Activated CD8-positive, alpha-beta memory T cell treated with anti-CD3 and anti-CD28 coated beads, Interleukin-2, amount 50 U/mL, for 24 hours (primary cell): ENCODE measurements around the gene OR5A1.
"Not testable (repeated sequence)": the region's sequence is repeated elsewhere in the genome, so short reads cannot be mapped to it uniquely, and the experiment has no call there.

Source experiments
- DNase-seq: peaks from one replicate; pipeline ENCODE4 v3.0.0-alpha.2; 2020; ENCODE audit errors: extremely low read depth

OR5A1 gene

DNA sequence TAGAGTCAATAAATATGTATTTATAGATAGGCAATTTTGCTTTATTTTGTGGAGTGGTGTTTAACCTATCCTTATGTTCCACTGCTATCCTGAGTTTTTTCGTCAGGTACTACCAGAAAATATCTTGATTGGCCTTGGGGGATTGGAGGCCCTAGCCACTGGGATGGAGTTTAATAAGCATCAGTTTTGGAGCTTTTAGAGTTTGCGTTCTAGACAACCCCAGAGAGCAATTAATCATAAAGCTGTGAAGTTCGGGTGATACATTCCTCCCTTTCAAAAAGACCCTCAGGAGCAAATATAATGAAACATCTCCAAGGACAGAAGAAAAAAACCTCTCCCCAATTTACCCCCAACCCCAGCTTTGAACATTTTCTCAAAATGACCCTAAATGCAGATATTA, at the start of gene OR5A1:
Gene OR5A1 (plus strand): TSS at position 301 of the 400 bp plus-strand sequence. CDS start 6,700 bp downstream, outside the sequence.
- no peak for DNase-seq

DNA sequence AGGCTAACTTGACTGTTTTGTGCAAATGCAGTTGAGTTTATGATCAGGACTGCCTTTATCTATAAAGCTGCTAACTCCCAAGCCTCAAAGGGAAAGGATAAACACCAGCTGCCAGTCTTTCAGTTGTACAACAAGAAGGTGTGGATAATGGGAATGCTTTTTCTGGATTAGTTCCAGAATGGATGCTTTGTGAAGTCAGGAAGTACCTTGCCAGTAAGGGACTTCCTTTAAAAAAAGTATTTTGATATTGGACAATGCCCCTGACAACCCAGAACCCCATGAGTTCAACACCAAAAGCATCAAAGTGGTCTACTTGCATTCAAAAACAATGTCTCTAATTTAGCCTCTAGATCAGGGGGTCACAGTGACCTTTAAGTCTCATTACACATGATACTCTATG, 42.1 kb upstream of the OR5A1 start:
- no peak for DNase-seq

DNA sequence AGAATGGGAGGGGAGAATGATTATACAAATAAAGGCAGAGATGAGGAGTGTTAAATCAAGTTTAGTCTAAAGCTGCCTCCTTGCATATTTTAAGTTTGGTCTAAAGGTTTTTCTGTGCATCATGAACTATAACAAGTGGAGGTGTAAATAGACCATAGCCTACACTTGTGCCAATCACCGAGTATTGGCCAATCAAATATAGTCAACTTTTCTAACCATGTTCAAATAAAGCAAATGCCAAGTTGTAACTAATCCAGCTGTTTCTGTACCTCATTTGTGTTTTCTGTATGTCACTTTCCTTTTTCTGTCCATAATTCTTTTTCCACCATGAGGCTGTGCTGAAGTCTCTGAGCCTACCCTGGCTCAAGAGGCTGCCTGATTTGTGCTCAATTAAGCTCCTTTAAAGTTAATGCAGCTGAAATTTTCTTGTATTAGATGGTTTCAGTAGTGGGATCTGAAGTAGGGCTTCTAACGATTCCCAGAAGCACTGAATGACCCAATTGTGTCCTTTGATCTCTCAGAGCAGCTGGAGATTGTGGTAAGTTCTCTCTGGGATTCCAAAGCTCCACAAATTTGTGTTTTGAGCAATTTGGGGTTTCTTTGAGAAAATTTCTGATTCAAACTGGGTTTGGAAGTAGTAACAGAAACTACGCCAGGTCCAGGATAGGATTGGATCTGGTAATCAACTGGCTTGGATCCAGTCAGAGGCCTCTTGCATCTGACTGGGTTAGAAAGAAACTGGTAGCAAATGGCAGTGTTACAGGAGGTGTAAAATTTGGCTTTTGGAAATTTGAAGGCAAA, 35.6 kb upstream of the OR5A1 start:
- no peak for DNase-seq

DNA sequence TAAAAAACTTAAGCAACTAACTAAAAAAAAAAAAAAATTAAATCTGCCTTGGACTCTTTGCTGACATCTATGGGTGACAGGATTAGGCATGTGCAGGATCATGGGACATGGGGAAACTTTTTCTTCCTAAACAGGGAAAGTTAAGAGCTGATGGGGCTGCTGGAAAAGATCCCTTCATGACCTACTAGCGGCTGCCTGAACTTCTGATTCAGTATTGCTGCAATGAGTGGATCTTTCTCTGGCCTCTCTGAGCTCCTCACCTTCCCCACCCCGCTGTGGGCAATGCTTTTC, 35.1 kb upstream of the OR5A1 start:
- no peak for DNase-seq

DNA sequence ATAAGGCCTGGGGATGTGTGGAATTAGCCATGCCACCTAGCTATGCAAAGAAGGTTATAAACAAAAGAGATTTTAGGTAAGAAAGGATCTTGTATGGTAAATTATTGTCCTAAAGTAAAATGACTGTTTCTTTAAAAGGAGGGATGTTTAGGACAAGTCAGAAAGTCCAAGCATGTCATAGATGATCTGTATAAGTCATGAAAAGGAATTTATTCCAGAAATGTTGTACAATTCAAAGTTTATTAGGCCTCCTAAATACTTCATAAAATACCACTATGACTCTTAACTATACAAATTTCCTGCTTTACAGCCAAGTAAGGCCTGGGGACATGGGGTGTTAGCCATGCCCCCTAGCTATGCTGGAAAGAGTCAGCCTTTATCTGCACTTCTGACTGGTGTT, 32.7 kb upstream of the OR5A1 start:
- no peak for DNase-seq

DNA sequence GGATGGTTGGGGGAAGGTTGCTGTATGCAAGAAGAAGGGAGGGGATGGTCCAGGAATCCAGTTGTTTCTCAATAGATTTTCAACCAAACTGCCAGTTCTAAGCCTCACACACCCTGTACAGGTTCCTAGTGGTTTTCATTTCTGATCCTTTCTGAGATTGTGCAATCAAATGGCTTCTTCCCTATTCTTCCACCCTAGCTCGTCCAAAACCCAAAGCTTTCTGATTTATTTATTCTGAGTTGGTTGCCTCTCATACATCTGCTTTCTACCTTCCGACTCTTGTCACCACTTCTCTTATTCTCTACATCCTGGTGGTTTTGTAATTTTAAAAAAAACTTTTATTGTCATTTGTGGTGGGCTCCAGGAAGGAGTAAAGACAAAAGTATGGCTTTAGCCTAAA, 22.6 kb upstream of the OR5A1 start:
- DNase-seq: no peak

DNA sequence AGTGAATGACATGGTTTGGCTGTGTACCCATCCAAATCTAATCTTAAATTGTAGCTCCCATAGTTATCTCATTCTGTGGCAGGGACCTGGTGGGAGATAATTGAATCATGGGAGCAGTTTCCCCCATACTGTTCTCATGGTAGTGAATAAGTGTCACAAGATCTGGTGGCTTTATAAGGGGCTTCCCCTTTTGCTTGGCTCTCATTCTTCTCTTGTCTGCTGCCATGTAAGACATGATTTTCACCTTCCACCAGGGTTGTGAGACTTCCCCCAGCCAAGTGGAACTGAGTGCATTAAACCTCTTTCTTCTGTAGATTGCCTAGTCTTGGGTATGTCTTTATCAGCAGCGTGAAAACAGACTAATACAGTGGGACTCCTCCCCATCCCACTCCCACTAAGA, 21.2 kb upstream of the OR5A1 start:
- DNase-seq: no peak

DNA sequence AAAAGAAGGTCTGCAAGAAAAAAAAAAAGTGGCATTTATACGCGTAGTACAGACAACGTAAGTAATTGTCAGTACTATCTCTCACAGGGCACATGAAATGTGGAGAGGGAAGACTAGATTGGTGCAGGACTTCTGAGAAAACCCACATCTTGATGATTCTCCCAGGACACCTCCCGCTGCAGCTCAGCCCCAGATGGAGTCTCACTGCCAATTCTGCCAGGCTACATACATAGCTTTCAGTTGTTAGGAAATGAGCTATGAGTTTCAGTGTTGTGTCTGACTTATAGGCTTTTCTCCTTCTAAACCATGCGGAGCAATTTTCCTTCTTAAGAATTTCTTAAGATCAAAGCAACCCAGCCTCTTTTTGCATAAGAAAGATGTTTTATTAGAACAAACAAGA, 19.7 kb upstream of the OR5A1 start:
- DNase-seq: no peak

DNA sequence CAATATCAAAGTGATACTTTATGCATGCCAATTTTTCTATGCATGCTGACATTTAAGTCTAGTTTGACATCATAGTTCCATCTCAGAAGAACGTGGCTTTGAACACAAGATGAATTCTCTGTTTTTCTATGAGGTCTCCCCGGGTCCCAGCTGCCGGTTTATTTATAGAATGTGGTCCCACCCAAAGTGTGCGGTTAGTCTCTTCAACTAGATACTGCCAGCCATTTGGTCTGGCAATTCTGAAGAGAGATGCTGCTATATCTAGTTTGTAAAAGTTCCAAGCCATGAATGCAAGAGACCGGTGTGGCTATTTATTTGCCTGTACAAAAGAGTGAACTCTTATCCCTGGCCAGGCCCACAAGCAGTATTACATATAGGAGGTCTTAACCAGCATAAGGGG, 19.2 kb upstream of the OR5A1 start:
- DNase-seq: no peak

DNA sequence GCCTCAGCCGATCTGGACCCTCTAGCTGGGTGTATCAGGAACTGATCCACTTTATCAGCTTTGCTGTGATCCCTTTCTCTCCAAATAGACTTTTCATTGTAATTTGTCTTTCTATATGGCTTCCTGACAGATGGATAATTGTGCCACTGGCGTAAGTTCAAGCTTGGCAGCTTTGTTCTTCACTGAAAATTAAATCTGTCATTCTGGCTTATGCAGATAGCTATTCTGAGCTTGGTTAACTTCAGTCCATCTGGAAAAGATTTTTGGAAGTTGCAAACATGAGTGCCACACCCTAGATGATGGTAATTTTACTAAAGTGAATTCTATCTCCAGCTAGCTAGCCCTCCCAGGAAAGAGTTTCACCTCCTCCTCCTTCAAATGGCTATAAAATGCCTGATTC, 18.1 kb upstream of the OR5A1 start:
- DNase-seq: no peak

DNA sequence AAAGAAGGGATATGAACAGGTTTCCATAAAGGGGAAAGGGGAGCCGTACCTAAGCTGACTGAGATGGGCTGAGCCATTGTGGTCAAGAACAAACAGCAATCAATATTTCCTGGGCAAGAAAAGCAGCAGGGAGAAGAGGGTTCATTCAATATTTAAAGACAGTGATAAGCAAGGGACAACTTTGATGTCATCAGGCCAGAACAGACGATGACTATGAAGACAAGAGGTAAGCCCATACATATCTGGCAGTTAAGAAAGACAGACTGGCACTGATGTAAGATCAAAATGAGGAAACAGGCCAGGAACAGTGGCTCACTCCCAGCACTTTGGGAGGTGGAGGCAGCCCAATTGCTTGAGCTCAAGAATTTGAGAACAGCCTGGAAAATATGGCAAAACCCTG, 12.4 kb upstream of the OR5A1 start:
- no peak for DNase-seq

DNA sequence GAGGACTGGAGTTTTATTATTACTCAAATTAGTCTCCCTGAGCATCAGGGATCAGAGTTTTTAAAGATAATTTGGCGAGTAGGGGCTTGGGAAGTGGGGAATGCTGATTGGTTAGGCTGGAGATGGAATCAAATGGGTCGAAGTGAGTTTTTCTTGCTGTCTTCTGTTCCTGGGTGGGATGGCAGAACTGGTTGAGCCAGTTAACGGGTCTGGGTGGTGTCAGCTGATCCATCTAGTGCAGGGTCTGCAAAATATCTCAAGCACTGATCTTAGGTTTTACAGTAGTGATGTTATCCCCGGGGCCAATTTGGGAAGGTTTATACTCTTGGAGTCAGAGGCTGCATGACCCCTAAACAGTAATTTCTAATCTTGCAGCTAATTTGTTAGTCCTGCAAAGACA, 11.1 kb upstream of the OR5A1 start:
- no peak for DNase-seq

DNA sequence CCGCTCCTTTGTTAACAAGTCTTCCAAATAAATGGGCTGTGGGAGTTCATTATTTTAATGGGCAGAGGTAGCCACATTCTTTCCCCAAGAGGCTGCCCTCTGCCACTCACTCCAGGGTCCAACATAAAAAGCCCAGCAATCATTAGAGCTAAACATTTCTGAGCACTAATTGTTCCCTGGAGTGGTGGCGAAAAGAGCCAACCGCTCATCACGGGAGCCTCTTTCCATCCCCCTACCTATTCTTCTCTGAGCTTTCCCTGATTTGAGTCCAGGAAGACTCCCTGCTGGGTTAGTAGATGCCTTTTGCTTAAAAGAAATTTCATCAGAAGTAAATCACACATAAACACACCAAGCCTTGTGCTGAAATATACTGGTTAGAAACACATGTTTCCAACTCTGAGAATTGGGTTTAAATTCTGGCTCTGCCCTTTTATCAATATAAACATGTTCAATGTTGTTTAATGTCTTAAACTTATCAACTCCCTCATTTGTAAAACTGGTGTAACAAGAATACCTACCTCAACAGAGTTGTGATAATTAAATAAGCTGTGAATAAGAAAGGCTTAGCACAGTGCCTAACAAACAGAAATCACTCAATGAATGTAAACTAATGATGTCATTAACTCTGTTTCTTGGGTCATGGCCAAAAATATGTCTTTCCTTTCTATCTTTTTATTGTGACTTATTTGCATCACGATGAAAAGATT, 9.8 kb upstream of the OR5A1 start, which contains the start of gene OR5A2:
Gene OR5A2 (minus strand): TSS at position 53 of the 707 bp plus-strand sequence. CDS start 3,460 bp downstream, outside the sequence.
- DNase-seq: no peak

DNA sequence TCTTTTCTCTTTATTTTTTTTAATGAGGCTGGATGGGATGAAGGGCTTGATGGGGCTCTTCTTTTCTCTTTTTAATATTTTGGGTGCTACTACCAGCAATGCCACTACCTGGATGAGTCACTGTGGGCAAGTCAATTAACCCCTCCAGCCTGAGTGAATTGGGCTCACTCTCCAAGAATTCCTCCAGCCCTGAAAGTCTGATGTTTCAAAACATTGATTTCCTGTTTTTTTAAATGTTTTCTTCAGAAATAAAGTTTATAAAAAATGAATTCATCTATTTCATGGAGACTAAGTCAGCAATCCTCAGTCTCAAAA, 9.2 kb upstream of the OR5A1 start:
- no peak for DNase-seq

DNA sequence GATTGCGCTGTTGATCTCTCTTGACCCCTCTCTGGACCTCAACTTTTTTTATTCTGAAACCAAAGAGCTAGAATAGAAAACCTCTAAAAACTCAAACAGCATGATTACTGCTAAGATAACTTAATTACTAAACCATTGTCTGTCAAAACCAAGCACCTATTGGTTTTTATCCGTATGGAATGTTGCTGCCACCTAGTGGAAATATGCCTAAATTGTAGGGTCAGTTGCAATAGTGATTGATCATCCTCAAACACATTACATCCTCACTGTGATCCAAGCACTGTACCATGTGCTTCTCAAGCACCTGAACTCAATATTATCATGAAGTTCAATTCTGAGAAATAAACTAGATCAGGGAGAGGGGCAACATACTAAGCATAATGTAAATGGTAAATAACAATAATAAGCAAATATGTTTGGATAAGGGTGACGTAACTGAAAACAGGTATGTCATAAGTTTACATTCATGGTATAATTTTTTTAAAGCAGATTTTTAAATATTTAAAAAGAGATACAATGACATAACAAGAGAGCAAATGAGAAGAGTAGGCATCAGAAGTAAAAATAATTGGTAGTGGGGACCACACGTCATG, 6.2 kb upstream of the OR5A1 start:
- no peak for DNase-seq

DNA sequence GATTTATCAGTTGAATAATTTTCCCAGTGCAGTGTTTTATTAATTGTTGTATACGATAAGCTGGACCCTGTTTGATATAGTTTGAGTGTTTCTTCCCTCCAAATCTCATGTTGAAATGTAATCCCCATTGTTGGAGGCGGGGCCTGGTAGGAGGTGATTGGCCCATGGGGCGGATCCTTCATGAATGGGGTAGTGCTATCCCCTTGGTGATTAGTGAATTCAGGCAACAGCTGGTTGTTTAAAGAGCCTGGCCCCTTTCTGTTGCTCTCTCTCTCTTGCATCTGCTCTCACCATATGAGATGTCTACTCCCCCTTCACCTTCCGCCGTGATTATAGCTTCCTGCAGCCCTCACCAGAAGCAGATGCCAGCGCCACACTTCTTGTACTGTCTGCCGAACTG, 1.5 kb downstream of the OR5A1 start:
- DNase-seq: no peak

DNA sequence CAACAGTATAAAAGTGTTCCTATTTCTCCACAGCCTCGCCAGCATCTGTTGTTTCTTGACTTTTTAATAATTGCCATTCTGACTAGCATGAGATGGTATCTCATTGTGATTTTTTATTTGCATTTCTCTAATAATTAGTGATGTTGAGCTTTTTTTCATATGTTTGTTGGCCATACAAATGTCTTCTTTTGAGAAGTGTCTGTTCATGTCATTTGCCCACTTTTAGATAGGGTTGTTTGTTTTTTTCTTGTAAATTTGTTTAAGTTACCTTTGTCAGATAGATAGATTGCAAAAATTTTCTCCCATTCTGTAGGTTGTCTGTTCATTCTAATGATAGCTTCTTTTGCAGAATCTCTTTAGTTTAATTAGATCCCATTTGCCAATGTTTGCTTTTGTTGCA, 9.4 kb downstream of the OR5A1 start:
- not testable (repeated sequence) for DNase-seq

DNA sequence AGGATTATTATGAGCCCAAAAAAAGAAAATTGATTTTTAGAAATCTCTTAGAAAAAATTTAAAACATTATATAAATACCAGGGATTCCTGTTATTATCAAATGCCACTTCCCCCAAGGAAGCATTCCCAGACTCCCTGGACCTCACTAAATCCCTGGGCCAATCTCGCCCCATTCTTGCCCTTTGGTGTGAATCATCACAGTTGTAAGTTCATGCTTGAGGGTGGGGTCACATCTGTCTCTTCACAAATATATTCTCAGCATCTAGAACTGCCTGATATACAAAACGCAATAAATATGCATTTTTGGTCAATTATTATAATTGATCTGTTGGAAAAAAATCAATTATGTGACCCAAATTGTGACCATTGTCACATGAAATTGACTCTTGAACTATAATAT, 12.2 kb downstream of the OR5A1 start:
- DNase-seq: no peak

DNA sequence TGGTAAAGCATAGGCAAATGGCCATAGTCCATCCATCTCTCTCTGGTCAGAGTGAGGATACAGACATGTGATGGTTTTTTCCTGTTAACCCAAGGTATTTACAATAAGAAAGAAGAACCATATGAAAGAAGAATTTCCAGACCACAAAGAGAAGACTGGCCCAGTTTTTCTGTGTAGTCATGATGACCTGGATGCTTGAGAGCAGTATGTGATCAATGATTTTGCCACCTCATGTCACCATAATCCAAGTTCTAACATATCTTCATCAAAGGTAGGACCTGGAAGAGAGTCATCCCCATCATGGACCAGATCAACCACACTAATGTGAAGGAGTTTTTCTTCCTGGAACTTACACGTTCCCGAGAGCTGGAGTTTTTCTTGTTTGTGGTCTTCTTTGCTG, 20.4 kb downstream of the OR5A1 start, which contains the start of gene OR4D6:
Gene OR4D6 (plus strand): TSS at position 301 of the 400 bp plus-strand sequence. CDS start 0 bp downstream, at position 301.
- no peak for DNase-seq

DNA sequence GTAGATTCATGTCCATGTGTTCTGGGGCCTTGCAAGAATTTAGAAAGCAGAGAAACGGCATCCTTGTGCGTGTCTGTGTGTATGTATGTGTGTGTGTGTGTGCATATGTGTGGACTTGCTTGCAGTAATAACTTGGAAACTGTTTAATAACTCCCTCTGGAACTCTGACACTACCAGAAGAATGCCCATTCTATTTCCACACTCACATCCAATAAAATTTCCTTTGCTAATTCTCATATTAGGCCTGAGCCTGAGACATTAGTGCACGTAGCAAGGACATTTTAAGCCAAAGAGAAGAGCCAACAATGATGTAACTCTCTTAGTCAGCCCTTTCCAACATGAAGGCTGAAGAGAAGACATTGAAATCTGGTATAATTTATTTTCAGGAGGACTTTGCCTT, 23.6 kb downstream of the OR5A1 start:
- DNase-seq: no peak

DNA sequence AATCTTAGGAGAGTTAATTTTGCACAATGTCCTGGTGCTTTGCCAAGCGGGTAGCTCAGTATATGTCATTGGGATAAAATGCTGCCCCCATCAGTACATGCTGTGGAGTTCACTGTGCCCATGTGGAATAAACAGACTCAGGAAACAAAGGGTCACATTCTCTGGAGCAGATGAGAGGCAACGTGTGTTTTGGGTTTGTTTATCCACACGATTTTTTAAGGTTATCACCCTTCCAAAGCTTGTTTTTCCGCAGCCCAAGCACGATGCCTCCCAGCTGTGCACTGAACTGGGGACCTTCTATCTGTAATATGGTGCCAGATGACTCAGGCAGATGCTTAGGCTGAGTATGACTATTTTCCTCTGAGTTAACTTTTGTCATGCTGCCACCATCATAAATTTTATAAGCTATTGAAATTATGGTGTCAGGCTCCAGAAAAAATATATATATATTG, 26.9 kb downstream of the OR5A1 start:
- no peak for DNase-seq

DNA sequence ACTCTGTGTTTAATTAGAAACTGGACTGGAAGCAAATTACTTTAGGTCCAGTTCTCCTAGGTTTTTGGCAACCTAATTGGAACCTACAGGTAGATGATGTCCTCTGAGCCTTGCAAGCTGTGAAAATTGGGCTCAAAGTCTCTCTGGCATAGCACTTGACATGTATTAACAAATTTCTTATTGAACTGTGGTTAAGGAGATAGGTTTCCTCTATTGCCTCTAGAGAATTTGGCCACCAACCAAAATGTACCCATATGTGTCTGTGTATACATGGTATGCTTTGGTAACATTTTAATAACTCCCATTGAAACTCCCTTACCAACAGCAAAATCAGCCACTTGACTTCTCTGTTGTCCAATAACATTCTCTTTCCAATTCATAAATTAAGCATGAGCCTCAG, 36.7 kb downstream of the OR5A1 start, which contains the start of gene OR4D10:
Gene OR4D10 (plus strand): TSS at position 301 of the 400 bp plus-strand sequence. CDS start 4,115 bp downstream, outside the sequence.
- DNase-seq: no peak

DNA sequence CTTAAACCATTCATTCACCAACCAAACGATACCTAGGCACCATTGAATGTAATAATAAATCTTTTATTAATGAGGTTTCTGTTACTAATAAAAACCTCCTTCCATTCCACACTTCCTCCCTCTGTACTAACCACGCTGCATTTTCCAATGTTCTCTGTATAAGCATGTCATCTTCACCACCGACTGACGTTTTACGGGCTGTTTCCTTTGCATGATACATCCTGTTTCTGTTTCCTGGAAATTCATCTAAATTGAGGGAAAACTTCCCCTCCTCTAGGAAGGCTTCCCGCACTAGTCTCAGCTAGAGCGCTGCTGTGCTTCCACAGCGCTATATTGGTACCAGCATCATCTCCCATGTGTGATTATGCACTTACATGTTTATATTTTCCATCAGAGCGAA, 38.9 kb downstream of the OR5A1 start:
- DNase-seq: no peak
